ENCODE data around the gene CDK7. TPM values are rescaled to one million over a fixed set of nuclear protein-coding genes. Genes with fewer than 3 reads are reported as not detected.

The CDK7 gene
- total and polyA plus RNA-seq, 7 experiments from 2014 or later, result 18.2 to 28.9 (median 21.8) TPM

- Mint-ChIP-seq H3K9me3 (no peaks in the 10 kb centered on the region), H3K27me3 (no peaks in the 10 kb centered on the region), H3K27ac (no peak overlapping the region), H3K36me3 (peaks cover 0 to 32% (median 9%) of the 10 kb centered on the region in 5 donors), H3K4me1 (no peaks in the 10 kb centered on the region), H3K4me3 (no peak overlapping the region)
- ChIA-PET POLR2A (no interaction called here), CTCF (no interaction called here)
- Histone ChIP-seq H3K36me3 (ENCODE audit: control insufficient read depth in 2 of 3, insufficient read depth in 3 of 3, low read length in 3 of 3) (peaks cover 0 to 58% (median 11%) of the 10 kb centered on the region in 3 experiments), H3K4me3 (ENCODE audit: low read length) (no peak overlapping the region), H3K4me1 (ENCODE audit: control insufficient read depth in 2 of 2, insufficient read depth in 2 of 2, low read length in 2 of 2) (no peaks in the 10 kb centered on the region), H3K27ac (ENCODE audit: low read depth, low read length) (no peak overlapping the region), H3K9me3 (ENCODE audit: control insufficient read depth in 2 of 3, low read length in 3 of 3) (no peaks in the 10 kb centered on the region), H3K27me3 (ENCODE audit: control insufficient read depth in 2 of 2, insufficient read depth in 2 of 2, low read length in 2 of 2) (no peaks in the 10 kb centered on the region)
- ATAC-seq (no peak), DNase-seq (no peak)
- intact Hi-C loops (cut with micrococcal nuclease), result no loop called here
Measured at GRCh38 chr5:69257577-69257976, 22.9 kb downstream of the CDK7 start.

GRCh38 chr5:69261034-69261433, 26.3 kb downstream of the CDK7 start:
- Histone ChIP-seq H3K27me3 (ENCODE audit: control insufficient read depth in 2 of 2, insufficient read depth in 2 of 2, low read length in 2 of 2) (no peaks in the 10 kb centered on the region), H3K36me3 (ENCODE audit: control insufficient read depth in 2 of 3, insufficient read depth in 3 of 3, low read length in 3 of 3) (peaks cover 3 to 59% (median 11%) of the 10 kb centered on the region in 3 experiments), H3K9me3 (ENCODE audit: control insufficient read depth in 2 of 3, low read length in 3 of 3) (no peaks in the 10 kb centered on the region), H3K4me1 (ENCODE audit: control insufficient read depth in 2 of 2, insufficient read depth in 2 of 2, low read length in 2 of 2) (no peaks in the 10 kb centered on the region), H3K27ac (ENCODE audit: low read depth, low read length) (no peak overlapping the region), H3K4me3 (ENCODE audit: low read length) (no peak overlapping the region)
- Mint-ChIP-seq H3K4me1 (peaks cover 0 to 1% (median 0%) of the 10 kb centered on the region in 7 donors), H3K27me3 (no peaks in the 10 kb centered on the region), H3K4me3 (no peak overlapping the region), H3K36me3 (peaks cover 0 to 44% (median 16%) of the 10 kb centered on the region in 5 donors), H3K9me3 (no peaks in the 10 kb centered on the region), H3K27ac (peak overlapping the region in 2 of 9 donors; percentile 48 to 60)
- POLR2A ChIA-PET, result no interaction called here
- ATAC-seq (no peak), DNase-seq (no peak)
- CTCF ChIA-PET, result interaction anchor here (0.6 kb wide), 1 partner anchor 120 kb away, joined by 3 read pairs; no protein-coding TSS in a partner anchor
- intact Hi-C loops (cut with micrococcal nuclease), result no loop called here

- H3K4me3 ChIP-seq (ENCODE audit: low read length), result no peak overlapping the region
- no peak for DNase-seq
- H3K36me3 ChIP-seq (ENCODE audit: control insufficient read depth in 2 of 3, insufficient read depth in 3 of 3, low read length in 3 of 3), result peaks cover 0 to 48% (median 7%) of the 10 kb centered on the region in 3 experiments
- no peak overlapping the region for H3K27ac Mint-ChIP-seq
- no peak for ATAC-seq
- intact Hi-C loops (cut with micrococcal nuclease), result no loop called here
- H3K27ac ChIP-seq (ENCODE audit: low read depth, low read length), result no peak overlapping the region
- H3K27me3 Mint-ChIP-seq, result no peaks in the 10 kb centered on the region
- ChIA-PET POLR2A (no interaction called here), CTCF (no interaction called here)
- H3K4me1 Mint-ChIP-seq, result peaks cover 0 to 5% (median 1%) of the 10 kb centered on the region in 7 donors
- H3K36me3 Mint-ChIP-seq, result peaks cover 0 to 53% (median 15%) of the 10 kb centered on the region in 5 donors
- no peaks in the 10 kb centered on the region for H3K9me3 ChIP-seq (ENCODE audit: control insufficient read depth in 2 of 3, low read length in 3 of 3)
- H3K4me3 Mint-ChIP-seq, result no peak overlapping the region
- no peaks in the 10 kb centered on the region for H3K9me3 Mint-ChIP-seq
- no peaks in the 10 kb centered on the region for H3K27me3 ChIP-seq (ENCODE audit: control insufficient read depth in 2 of 2, insufficient read depth in 2 of 2, low read length in 2 of 2)
- no peaks in the 10 kb centered on the region for H3K4me1 ChIP-seq (ENCODE audit: control insufficient read depth in 2 of 2, insufficient read depth in 2 of 2, low read length in 2 of 2)
Measured at GRCh38 chr5:69265931-69266330, 31.2 kb downstream of the CDK7 start.

GRCh38 chr5:69268899-69269298, 34.2 kb downstream of the CDK7 start:
- H3K36me3 ChIP-seq (ENCODE audit: control insufficient read depth in 2 of 3, insufficient read depth in 3 of 3, low read length in 3 of 3), result peaks cover 5 to 29% (median 7%) of the 10 kb centered on the region in 3 experiments
- H3K9me3 ChIP-seq (ENCODE audit: control insufficient read depth in 2 of 3, low read length in 3 of 3), result no peaks in the 10 kb centered on the region
- no peaks in the 10 kb centered on the region for H3K9me3 Mint-ChIP-seq
- peaks cover 3 to 18% (median 15%) of the 10 kb centered on the region in 7 donors for H3K4me1 Mint-ChIP-seq
- ChIA-PET CTCF (no interaction called here), POLR2A (no interaction called here)
- intact Hi-C loops (cut with micrococcal nuclease), result no loop called here
- H3K4me1 ChIP-seq (ENCODE audit: control insufficient read depth in 2 of 2, insufficient read depth in 2 of 2, low read length in 2 of 2), result no peaks in the 10 kb centered on the region
- no peak overlapping the region for H3K4me3 Mint-ChIP-seq
- no peak overlapping the region for H3K27ac Mint-ChIP-seq
- no peak for ATAC-seq
- no peak overlapping the region for H3K4me3 ChIP-seq (ENCODE audit: low read length)
- H3K36me3 Mint-ChIP-seq, result peaks cover 0 to 39% (median 18%) of the 10 kb centered on the region in 5 donors
- H3K27ac ChIP-seq (ENCODE audit: low read depth, low read length), result no peak overlapping the region
- DNase-seq, result no peak
- H3K27me3 Mint-ChIP-seq, result no peaks in the 10 kb centered on the region
- no peaks in the 10 kb centered on the region for H3K27me3 ChIP-seq (ENCODE audit: control insufficient read depth in 2 of 2, insufficient read depth in 2 of 2, low read length in 2 of 2)

- DNase-seq (no peak), ATAC-seq (no peak)
- Mint-ChIP-seq H3K9me3 (no peaks in the 10 kb centered on the region), H3K36me3 (peaks cover 0 to 37% (median 16%) of the 10 kb centered on the region in 5 donors), H3K27ac (peak overlapping the region in 5 of 9 donors; percentile 11 to 67 (median 33)), H3K27me3 (no peaks in the 10 kb centered on the region), H3K4me3 (no peak overlapping the region), H3K4me1 (peaks cover 3 to 18% (median 15%) of the 10 kb centered on the region in 7 donors)
- no peak overlapping the region for H3K27ac ChIP-seq (ENCODE audit: low read depth, low read length)
- no peak overlapping the region for H3K4me3 ChIP-seq (ENCODE audit: low read length)
- intact Hi-C loops (cut with micrococcal nuclease), result no loop called here
- no peaks in the 10 kb centered on the region for H3K27me3 ChIP-seq (ENCODE audit: control insufficient read depth in 2 of 2, insufficient read depth in 2 of 2, low read length in 2 of 2)
- CTCF ChIA-PET, result interaction anchor here (0.7 kb wide), 1 partner anchor 62 kb away, joined by 3 read pairs; no protein-coding TSS in a partner anchor
- POLR2A ChIA-PET, result no interaction called here
- peaks cover 4 to 27% (median 5%) of the 10 kb centered on the region in 3 experiments for H3K36me3 ChIP-seq (ENCODE audit: control insufficient read depth in 2 of 3, insufficient read depth in 3 of 3, low read length in 3 of 3)
- H3K9me3 ChIP-seq (ENCODE audit: control insufficient read depth in 2 of 3, low read length in 3 of 3), result no peaks in the 10 kb centered on the region
- no peaks in the 10 kb centered on the region for H3K4me1 ChIP-seq (ENCODE audit: control insufficient read depth in 2 of 2, insufficient read depth in 2 of 2, low read length in 2 of 2)
Measured at GRCh38 chr5:69270840-69271239, 36.2 kb downstream of the CDK7 start.

- Histone ChIP-seq H3K4me1 (ENCODE audit: control insufficient read depth in 2 of 2, insufficient read depth in 2 of 2, low read length in 2 of 2) (no peaks in the 10 kb centered on the region), H3K36me3 (ENCODE audit: control insufficient read depth in 2 of 3, insufficient read depth in 3 of 3, low read length in 3 of 3) (peaks cover 4 to 30% (median 5%) of the 10 kb centered on the region in 3 experiments), H3K4me3 (ENCODE audit: low read length) (no peak overlapping the region), H3K27ac (ENCODE audit: low read depth, low read length) (no peak overlapping the region), H3K27me3 (ENCODE audit: control insufficient read depth in 2 of 2, insufficient read depth in 2 of 2, low read length in 2 of 2) (no peaks in the 10 kb centered on the region), H3K9me3 (ENCODE audit: control insufficient read depth in 2 of 3, low read length in 3 of 3) (no peaks in the 10 kb centered on the region)
- peaks cover 0 to 35% (median 17%) of the 10 kb centered on the region in 5 donors for H3K36me3 Mint-ChIP-seq
- peaks cover 3 to 18% (median 15%) of the 10 kb centered on the region in 7 donors for H3K4me1 Mint-ChIP-seq
- H3K9me3 Mint-ChIP-seq, result no peaks in the 10 kb centered on the region
- CTCF ChIA-PET, result interaction anchor here (0.7 to 0.9 kb wide), 2 partner anchors 62 to 63 kb away, joined by 3 read pairs; no protein-coding TSS in a partner anchor
- DNase-seq (peak in 2 of 9 donors; percentile 2 to 9), ATAC-seq (no peak)
- no peak overlapping the region for H3K4me3 Mint-ChIP-seq
- peak overlapping the region in 6 of 9 donors; percentile 5 to 67 (median 16) for H3K27ac Mint-ChIP-seq
- POLR2A ChIA-PET, result no interaction called here
- intact Hi-C loops (cut with micrococcal nuclease), result no loop called here
- H3K27me3 Mint-ChIP-seq, result no peaks in the 10 kb centered on the region
Measured at GRCh38 chr5:69271376-69271775, 36.7 kb downstream of the CDK7 start.

GRCh38 chr5:69275563-69275962, 40.9 kb downstream of the CDK7 start:
- DNase-seq (no peak), ATAC-seq (no peak)
- H3K4me3 ChIP-seq (ENCODE audit: low read length), result no peak overlapping the region
- no peaks in the 10 kb centered on the region for H3K9me3 ChIP-seq (ENCODE audit: control insufficient read depth in 2 of 3, low read length in 3 of 3)
- CTCF ChIA-PET, result no interaction called here
- H3K27ac ChIP-seq (ENCODE audit: low read depth, low read length), result no peak overlapping the region
- H3K9me3 Mint-ChIP-seq, result no peaks in the 10 kb centered on the region
- H3K36me3 Mint-ChIP-seq, result peaks cover 4 to 40% (median 27%) of the 10 kb centered on the region in 5 donors
- peak overlapping the region in 1 of 9 donors; percentile 45 for H3K27ac Mint-ChIP-seq
- H3K4me1 Mint-ChIP-seq, result peaks cover 2 to 18% (median 14%) of the 10 kb centered on the region in 7 donors
- POLR2A ChIA-PET, result interaction anchor here (0.6 kb wide), 1 partner anchor 172 kb away, joined by 3 read pairs; no protein-coding TSS in a partner anchor
- H3K4me3 Mint-ChIP-seq, result no peak overlapping the region
- H3K27me3 Mint-ChIP-seq, result no peaks in the 10 kb centered on the region
- H3K4me1 ChIP-seq (ENCODE audit: control insufficient read depth in 2 of 2, insufficient read depth in 2 of 2, low read length in 2 of 2), result no peaks in the 10 kb centered on the region
- H3K27me3 ChIP-seq (ENCODE audit: control insufficient read depth in 2 of 2, insufficient read depth in 2 of 2, low read length in 2 of 2), result no peaks in the 10 kb centered on the region
- intact Hi-C loops (cut with micrococcal nuclease), result no loop called here
- H3K36me3 ChIP-seq (ENCODE audit: control insufficient read depth in 2 of 3, insufficient read depth in 3 of 3, low read length in 3 of 3), result peaks cover 0 to 20% (median 5%) of the 10 kb centered on the region in 3 experiments

Data from naive thymus-derived CD4-positive, alpha-beta T cell (primary cell).